ENCODE data around the gene GLI3.

DNA sequence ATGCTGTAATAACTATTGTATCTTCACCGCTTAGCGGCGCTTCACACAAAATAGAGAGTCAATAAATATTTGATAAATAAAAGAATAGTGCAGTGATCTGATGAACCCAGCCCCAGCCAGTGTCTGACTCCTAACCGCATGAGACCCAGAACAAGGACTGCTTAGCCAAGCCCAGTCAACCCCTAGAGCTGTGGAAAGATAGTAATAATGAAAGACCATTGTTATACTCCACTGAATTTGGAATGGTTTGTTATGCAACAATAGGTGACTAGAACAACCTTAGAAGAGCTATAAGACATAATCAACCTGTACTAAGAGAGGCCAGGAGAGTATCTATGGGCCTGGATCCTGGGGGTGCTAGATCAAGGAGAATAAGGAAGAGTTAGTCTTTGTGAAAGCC is 303.6 kb downstream of the GLI3 start:
- TF ChIP-seq POLR2A (IDR thresholded peaks at IDR 0.05; ENCODE audit: low read depth, low read length): no peak
- TF ChIP-seq POLR2AphosphoS5 (IDR thresholded peaks at IDR 0.05; ENCODE audit: low read depth, low read length): no peak
